ENCODE data around the gene PEF1.

PEF1 gene

DNA sequence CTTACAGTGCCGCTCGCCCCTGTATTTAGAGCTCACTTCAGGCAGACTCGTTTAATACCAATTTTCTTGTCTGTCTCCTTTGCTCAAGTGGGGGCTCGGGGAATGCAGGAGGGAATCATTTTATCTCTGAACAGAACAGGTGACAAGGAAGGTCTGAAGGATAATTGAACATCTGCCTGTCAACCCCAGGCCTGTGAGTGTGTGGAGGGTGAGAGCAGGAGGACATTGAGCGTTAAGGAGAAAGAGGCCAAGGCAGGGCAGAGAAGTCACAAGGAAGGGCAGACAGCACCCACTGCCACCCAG lies 9.7 kb upstream of the PEF1 start:
- DNase-seq (ENCODE audit: low spot score) = no peak

DNA sequence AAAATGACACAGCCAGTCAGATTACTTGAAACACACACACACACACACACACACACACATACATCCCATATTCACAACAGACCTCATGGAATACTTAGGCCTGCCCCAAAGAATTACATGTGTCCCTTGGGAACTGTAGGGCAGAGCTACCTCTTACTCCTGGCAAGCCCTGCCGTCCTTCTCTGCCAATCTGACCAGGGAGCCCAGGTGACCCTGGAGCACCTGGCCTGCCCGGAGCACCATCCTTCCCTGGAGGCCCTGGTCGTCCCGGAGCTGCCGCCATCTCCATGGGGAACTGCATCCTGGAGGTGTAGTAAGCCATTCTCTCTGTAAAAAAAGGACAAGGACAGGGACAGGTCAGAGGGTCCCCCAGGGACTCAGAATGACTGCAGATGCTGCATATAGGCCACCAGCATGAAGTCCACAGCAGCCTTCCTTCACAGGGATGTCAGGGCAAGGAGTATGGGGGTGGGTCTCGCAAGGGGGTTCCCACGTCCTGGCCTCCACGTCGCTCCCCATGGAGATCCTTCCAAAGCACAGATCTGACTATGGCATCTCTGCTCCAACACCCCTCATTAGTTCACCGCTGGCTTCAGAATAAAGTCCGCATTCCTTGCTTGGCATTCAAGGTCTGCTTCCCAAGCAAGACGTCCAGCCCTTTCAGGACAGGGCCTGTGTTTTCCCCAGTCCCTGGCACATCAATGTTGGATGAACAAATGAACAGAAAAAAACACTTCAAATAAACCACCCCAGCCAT lies 9.2 kb upstream of the PEF1 start:
- DNase-seq (ENCODE audit: low spot score) = no peak

DNA sequence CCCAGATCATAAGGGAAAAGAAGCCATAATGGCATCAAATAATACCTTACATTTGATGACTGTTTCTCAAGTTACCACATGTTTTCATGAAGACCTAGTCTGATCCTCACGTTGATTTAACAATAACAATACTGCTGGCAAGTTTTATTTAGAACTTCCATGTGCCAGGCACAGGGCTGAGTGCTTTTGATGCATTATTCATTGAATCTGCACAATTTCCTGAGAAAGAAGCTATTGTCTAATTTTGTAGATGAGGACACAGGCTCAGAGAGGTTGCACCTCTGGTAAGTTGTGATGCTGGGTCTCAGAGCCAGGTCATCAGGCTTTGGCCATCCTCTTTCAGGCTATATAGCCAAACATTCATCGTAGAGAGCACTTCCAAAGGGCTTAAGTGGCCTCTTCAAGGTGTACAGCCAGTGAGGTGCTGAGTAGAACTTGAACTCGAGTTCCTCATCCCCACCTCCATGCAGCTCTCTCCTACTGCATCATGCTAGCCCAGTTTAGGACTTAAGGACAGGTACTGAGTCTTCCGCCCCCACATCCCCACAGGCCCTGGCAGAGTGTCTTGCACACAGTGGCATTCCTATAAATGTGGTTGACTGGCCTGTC lies 8.3 kb upstream of the PEF1 start:
- no peak for DNase-seq (ENCODE audit: low spot score)

DNA sequence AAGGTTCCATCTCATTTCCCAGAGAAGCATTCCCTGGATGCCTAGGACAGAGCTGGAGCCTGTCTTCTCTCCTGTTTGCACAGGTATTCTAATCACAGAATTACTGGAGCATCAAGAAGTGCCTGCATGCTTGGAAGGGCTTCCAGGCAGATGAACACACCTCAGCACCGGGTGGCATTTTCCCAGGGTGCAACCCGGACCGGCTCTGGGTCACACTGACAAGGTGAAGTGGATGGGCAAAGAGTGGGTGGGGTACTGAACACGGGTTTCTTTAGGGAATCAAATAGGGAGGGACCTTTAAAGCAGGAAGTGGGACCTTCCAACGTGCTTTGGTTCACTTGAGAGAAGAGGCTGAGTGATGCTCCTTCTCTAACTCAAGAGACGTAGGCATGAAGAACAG lies 7.1 kb upstream of the PEF1 start:
- DNase-seq (ENCODE audit: low spot score) = no peak

DNA sequence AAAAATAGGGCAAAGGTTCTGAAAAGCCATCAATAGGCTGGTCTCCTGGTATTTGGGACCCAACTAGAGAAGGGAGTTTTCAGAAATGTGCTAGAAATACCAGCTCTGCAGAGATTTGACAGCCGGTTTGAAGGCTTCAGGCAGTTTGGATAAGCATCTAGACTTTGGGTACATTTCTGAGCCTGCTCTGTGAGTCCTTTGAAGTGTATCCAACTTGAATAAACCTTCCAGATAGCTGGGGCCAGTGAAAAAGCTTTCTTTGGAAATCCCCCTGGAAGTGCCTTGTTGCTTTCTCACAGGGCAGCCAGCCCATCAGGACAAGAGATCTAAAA lies 6.4 kb upstream of the PEF1 start:
- no peak for DNase-seq (ENCODE audit: low spot score)

DNA sequence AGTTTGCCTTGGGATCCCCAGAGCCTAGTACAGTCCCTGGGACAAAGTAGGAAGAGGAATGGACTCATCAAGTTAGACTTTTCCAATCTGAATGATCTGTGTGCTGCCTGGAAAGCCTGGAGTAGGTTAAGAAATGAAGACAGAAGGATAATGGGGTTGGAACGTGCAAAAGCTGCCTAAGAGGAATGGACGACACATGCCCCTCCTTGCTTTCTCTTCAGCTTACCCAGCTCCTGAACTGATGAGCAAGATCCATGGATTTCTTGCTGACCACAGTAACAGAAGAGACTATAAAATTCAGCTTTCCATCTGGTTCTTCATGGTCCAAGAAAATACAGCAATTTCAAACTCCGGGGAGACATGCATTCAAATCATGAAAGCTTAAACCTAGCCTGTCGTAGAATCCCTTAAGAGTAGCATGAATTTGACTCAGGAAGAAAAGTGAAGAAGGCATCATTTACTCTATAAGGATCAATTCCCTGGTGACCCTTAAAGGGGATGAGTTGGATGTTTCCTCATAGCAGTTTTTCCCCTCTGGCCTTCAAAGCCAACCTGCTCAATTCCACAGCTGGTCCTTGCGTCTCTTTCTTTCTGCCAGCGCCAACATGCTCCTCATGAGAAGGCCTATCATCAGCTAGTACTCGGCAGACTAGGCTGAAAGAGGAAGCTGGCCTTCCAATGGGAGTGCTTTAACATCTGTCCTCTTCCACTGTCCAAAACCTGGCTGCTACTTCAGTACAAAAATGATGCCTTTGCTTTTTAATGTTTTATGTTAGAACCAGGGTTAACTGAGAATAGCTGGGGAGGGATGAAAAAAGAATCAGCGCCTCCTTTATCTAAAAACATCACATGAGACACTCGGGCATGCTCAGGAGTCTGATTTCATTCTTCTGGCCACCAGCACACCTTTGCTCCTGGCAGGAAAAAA lies 5.7 kb upstream of the PEF1 start:
- no peak for DNase-seq (ENCODE audit: low spot score)

DNA sequence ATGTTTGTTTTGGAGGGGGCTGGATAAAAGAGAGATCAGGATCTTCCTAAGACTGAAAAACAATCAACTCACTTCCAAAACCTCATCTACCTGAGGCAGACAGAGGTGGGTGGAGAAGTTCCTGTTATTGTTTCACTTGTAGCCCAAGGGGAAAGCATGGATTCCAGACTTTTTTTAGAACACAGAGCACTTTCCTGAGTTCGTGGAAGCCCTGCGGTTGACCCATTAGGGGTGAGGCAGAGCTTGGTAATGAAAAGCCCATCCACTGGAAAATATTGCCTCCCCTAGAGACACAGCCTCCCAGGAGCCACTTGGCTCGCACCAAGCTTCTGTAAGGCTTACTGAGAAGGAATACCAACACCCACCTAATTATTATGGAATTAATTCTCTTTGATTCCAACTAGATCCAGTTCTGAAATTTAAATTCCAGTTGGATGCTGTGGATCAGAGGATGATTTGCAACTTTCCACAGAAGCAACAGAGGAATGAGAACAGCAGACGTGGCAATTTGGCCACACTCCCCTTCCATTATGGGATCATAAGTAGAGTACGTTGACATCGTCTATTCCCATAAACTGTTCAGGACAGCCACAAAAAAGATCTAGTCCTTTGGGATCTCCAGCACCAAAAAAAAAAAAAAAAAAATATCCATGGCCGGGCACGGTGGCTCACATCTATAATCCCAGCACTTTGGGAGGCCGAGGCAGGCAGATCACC lies 4.1 kb upstream of the PEF1 start:
- no peak for DNase-seq (ENCODE audit: low spot score)

DNA sequence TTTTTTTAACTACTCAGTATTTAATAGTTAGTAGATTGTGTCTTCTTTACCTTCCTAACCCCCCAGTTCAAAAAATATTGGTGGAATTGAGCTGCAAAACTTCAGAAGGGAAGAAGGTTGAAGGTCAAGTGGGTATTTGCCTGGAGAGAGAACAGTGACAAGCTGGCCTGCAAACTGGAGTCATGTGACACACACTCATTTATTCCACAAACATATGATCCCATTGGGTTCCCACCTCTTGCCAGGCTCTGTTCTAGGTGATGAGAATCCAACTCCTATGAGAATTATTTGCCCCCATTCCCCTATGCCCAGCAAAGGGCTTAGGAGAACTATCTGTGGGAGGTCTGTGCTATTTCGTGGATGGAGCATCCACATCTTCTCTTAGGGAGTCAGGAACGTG lies 3.5 kb upstream of the PEF1 start:
- no peak for DNase-seq (ENCODE audit: low spot score)

DNA sequence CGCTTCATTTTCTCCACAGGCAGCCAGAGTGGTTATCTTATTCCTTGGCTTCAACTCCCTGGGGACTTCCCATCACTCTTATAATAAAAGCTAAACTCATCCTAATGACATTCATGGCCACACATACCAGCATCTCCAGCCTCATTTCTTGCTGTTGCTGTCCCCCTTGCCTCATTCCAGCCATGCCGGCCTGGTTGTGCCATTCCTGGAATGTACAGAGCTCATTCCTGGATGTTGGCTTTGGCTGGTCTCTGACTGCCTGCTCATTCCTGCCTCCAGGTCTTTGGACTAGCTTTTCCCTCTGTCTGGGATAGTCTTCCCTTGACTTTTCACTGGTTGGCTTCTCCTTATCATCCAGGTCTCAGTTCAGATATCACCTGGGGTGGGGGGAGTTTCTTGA lies 2.4 kb upstream of the PEF1 start:
- DNase-seq (ENCODE audit: low spot score) = no peak

DNA sequence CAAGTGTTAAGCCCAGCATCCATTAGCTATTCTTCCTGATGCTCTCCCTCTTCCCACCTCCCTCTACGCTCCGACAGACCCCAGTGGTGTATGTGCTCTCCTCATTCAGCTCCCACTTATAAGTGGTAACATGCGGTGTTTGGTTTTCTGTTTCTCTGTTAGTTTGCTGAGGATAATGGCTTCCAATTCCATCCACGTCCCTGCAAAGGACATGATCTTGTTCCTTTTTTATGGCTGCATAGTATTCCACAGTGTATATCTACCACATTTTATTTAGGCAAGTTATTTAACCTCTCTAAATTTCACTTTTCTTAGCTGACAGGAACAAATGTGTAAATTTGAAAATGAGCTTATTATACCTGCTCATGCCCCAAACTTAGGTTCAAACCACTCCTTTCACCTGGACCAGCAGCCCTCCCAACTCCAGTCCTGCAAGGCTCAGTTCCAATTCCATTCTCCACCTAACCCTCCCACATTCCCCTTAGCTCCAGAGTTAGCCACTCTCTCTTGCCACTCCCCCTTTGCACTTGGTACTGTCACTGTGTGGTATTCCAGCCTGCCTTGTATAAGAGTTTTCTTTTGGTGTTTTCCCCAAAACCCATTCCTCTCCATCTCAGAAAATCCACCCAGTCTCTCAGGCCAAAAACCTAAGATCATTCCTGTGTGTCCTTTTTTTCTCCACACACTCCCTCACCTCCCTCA lies 1.7 kb upstream of the PEF1 start:
- DNase-seq (ENCODE audit: low spot score) = no peak

DNA sequence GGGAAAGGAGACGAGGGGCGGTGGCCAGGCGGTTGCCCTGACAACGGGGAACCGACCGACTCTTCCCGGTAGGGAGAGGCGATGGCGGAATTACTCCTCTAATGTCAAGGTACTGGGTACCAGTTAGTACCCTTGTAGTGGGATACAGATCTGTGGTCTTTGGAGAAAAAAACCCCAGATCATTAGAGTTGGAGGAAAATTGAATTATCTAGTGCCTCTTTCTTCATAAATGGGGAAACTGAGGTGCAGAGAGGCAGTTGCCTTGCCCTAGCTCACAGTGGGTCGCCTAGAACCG lies 545 bp upstream of the PEF1 start:
- DNase-seq (ENCODE audit: low spot score) = no peak

DNA sequence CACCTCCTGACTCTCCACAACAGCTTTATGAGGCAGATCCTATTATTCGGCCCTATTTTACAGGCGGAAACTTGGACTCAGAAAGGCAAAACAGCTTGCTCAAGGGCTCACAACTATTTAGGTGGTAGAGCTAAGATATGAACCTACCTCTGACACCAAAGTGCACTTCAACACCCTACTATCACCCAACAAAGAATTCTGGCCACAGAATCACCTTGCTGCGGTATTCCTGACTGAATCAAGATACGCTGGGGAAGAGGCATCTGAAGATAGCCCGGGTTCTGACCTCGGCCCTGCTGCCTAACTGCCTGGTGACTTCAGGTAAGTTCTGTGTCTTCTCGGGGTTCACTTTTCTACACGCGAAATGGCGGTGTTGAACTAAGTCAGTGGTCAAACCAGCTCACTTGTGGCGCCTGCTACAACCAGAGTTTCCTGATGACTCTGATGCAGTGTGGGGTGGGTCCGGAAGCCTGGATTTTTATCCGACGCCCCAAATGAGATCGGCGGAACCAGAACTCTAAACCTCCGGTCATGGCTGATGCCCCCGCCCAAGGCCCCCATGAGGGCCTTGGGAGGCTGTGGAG lies 608 bp downstream of the PEF1 start:
- no peak for DNase-seq (ENCODE audit: low spot score)

DNA sequence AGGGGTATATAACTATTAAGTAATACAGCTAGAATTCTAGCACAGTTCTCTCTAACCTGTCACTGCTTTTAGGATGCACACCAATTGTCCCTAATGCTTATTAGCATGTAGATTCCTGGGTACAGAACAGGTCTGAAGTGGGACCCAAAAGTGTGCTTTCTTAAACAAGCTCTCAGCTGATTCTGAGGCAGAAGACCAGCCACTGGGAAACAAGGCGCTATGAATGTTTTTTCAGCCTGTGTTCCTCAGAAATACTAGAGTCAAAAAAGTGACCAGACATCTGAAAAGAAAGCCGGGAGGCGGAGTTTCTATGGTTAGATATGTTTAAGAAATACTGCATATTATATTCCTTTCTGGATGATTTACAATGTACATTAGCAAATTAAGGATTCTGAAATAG lies 1.8 kb downstream of the PEF1 start:
- DNase-seq (ENCODE audit: low spot score) = no peak

DNA sequence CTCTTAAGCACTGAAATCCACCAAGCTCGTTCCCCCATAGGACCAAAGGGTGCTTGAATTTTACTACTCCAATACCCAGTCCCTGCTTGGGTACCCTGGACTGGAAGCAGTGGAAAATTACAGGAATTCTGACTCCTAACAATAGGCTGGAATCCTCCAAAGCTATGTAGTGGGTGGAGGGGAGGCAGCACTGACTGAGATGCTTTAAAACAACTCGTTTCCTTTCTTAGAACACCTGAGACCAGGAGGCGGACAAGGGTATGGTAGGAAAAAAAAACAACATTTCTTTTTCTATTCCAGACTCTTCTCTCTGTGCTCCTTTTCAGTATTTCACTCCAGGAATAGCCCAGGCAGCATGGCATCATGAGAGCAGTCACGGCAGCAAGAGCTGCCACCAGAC lies 2.3 kb downstream of the PEF1 start:
- no peak for DNase-seq (ENCODE audit: low spot score)

DNA sequence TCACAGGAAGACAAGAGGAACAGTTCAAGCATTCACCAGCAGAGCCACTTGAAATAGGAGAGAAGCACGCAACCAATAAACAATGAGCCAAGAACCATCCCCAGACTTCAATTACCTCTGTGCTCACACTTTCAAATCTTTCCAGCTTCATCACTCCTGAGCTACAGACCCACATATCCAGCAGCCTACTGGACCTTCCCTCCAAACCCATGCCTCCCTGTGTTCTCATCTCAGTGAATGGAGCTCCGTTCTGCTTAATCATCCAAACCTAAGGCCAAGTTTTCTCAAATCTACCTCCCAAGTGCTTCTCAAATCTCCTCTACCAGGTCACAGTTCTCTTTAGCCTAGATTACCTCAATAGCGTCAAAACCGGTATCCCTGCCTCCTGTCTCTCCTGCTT lies 3.7 kb downstream of the PEF1 start:
- DNase-seq (ENCODE audit: low spot score) = no peak

DNA sequence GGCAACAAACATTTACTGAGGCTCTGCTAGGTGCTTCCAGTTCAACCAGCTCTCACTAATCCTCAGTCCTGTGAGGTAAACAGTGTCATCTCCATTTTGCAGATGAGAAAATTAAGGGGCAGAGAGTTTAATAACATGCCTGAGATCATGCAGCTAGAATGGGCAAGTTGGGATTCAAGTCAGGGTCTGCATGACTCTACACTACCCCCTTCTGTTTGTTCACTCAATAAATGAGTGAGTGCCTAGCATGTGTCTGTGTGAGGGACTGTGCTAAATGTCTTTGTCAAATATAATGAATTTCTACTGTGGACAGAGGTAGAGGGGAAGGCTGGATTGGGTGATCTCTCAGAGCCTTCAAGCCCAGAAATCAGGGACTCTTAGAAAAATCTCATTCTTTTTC lies 4.5 kb downstream of the PEF1 start:
- no peak for DNase-seq (ENCODE audit: low spot score)

DNA sequence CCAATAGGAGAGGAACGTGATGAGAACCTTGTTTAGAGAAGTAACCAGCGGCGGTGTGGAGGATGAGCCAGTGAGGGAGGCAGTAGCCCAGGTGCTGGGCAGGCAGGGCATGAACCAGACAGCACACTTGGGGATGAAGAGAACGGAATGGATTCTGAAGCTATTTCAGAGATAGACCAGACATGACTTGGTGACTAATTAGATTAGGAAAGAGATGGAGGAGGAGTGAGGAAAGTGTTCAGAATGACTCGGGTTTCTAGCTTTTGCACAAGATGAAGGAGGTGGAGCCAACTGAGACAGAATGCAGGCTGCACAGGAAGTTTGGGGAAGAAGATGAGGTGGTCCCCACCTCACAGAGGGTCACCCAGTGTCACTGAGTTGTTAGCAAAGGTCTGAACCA lies 5.1 kb downstream of the PEF1 start:
- no peak for DNase-seq (ENCODE audit: low spot score)

DNA sequence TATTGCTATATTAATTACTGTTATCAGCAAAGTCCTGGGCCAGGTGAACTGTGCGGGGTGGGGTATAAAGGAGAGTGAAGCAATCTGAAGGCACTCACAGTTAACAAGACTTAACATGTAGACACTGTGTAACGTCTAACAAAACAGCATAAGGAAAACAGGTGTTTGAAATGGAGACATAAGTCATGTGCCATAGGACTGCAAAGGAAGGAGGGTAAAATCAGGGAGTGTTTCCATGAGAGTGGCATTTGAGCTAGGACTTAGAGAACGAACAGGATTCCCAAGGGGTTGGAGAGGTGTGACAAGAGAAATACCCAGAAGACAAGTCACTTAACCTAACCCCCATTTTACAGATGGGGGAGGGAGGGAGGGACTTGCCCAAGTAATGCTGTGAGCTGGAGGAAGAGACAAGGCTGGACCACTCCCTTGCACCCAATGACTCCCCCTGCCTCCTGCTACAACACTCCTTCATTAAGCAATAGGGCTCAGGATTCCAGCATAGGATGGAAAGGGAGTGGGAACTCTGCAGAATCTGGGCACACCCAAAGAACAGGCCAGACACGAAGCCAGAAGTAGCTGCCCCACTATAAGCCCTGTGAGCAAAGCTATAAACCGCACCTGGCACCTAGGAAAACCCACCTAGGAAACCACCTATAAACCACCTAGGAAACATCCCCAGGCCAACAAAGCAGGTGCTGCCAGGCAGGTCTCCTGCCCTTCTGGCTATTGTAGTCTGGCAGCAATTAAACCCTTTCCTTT lies 6.6 kb downstream of the PEF1 start:
- no peak for DNase-seq (ENCODE audit: low spot score)

DNA sequence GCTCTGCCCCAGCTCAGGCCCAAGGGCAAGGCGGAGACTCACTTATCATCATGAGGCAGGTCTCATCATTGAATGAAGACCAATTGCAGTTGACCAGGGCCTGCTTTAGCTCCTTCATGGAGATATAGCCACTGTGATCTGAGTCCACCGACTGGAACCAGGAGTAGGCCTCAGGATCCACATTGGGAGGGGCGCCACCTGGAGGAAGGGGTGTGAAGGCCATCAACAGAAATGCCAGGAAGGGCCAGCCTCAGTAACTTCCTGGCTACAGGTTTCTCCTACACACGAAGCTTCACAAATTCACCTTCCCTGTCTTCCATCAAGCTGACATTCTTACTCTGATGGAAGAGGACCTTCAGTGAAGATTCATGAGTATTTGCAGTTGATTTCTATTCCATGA lies 11.6 kb downstream of the PEF1 start:
- no peak for DNase-seq (ENCODE audit: low spot score)

DNA sequence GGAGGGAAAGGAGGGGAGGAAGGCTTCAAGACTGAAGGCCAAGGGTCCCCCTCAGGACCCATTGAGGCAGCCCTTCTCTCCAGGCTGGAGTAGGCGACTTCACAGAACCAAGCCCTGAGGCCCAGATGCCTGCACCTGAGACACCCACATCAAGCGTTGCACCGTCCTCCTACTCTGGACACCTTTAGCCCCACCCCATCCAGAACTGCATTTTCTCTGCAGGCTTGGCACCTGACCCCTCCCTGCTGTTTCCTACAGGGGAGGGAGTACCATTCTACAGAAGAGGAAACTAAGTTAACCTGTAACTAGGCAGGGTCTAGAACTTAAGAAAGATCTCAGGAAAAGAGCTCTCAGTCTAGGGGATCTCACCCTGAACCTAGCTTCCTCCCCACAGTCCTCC lies 12.0 kb downstream of the PEF1 start:
- DNase-seq (ENCODE audit: low spot score) = no peak

DNA sequence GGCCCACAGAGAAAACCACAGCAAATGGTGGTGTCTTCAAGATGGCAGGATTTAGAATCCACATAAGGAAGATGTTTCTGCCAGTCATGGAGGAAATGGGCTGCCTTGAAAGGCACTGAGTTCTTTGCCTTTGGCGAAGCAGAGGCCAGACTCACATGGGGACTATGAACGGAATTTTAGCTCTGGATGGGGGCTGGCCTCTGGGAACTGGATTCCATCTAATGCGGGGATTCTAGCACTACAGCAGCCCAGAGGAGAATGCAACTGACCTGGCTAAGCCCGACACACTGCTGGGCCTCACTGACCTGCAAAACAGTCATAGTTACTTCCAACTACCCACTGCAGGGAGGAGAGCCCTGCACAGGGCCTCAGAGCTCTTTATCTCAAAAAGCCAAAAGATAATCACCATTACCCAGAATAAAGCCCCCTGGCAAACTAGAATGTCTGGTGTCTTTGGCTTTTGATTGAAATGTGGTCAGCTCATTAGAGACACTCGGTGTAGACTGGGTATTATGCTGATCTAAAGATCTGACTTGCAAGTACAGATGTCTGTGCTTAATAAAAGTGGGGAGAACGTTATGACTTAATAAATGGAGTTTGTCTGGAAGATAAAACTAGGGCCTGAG lies 15.6 kb downstream of the PEF1 start:
- no peak for DNase-seq (ENCODE audit: low spot score)

All from HuH-7.5 (cell line).